ENCODE measurements around the gene SSU72.
"Not testable (repeated sequence)": the region's sequence is repeated elsewhere in the genome, so short reads cannot be mapped to it uniquely, and the experiment has no call there.

Gene SSU72

GRCh38 chr1:1529321-1529720, 45.3 kb downstream of the SSU72 start:
- no peak for TF ChIP-seq REST (IDR thresholded peaks at IDR 0.05; ENCODE audit: insufficient replicate concordance, low read depth)
- no peak for TF ChIP-seq CTCF (IDR thresholded peaks at IDR 0.05; ENCODE audit: insufficient read depth, low read length)
- no peak for TF ChIP-seq GABPA (IDR thresholded peaks at IDR 0.05; ENCODE audit: low read depth)
- TF ChIP-seq POLR2AphosphoS5 (IDR thresholded peaks at IDR 0.05; ENCODE audit: low read depth) = no peak
- TF ChIP-seq SPI1 (IDR thresholded peaks at IDR 0.05; ENCODE audit: borderline replicate concordance, low read depth) = no peak
- DNase-seq (ENCODE audit: low read depth in 1 of 2, low spot score in 1 of 2) = no peak
- Histone ChIP-seq H3K27ac (replicated peaks) (no peak overlapping the region), H3K4me3 (replicated peaks; ENCODE audit: insufficient read depth, low read length) (no peak overlapping the region), H3K27me3 (ENCODE audit: insufficient read depth, poor library complexity, severe bottlenecking) (no peaks in the 10 kb centered on the region)

GRCh38 chr1:1528301-1529267, 46.1 kb downstream of the SSU72 start:
- no peak for DNase-seq (ENCODE audit: low read depth in 1 of 2, low spot score in 1 of 2)
- TF ChIP-seq GABPA (IDR thresholded peaks at IDR 0.05; ENCODE audit: low read depth) = no peak
- TF ChIP-seq CTCF (IDR thresholded peaks at IDR 0.05; ENCODE audit: insufficient read depth, low read length) = no peak
- no peak for TF ChIP-seq POLR2AphosphoS5 (IDR thresholded peaks at IDR 0.05; ENCODE audit: low read depth)
- no peak for TF ChIP-seq SPI1 (IDR thresholded peaks at IDR 0.05; ENCODE audit: borderline replicate concordance, low read depth)
- Histone ChIP-seq H3K27ac (replicated peaks) (no peak overlapping the region), H3K27me3 (ENCODE audit: insufficient read depth, poor library complexity, severe bottlenecking) (no peaks in the 10 kb centered on the region), H3K4me3 (replicated peaks; ENCODE audit: insufficient read depth, low read length) (no peak overlapping the region)

- no peak overlapping the region for H3K27ac ChIP-seq (replicated peaks)
Observed at GRCh38 chr1:1527092-1527816, 47.4 kb downstream of the SSU72 start.

GRCh38 chr1:1526476-1526875, 48.2 kb downstream of the SSU72 start:
- not testable (repeated sequence) for H3K27me3 ChIP-seq (ENCODE audit: insufficient read depth, poor library complexity, severe bottlenecking); DNase-seq (ENCODE audit: low read depth in 1 of 2, low spot score in 1 of 2); H3K4me3 ChIP-seq (replicated peaks; ENCODE audit: insufficient read depth, low read length); H3K27ac ChIP-seq (replicated peaks)

More at GRCh38 chr1:1527092-1527816, 47.4 kb downstream of the SSU72 start:
- Histone ChIP-seq H3K4me3 (replicated peaks; ENCODE audit: insufficient read depth, low read length) (no peak overlapping the region), H3K27me3 (ENCODE audit: insufficient read depth, poor library complexity, severe bottlenecking) (no peaks in the 10 kb centered on the region)
- TF ChIP-seq SPI1 (IDR thresholded peaks at IDR 0.05; ENCODE audit: borderline replicate concordance, low read depth) = no peak
- TF ChIP-seq CTCF (IDR thresholded peaks at IDR 0.05; ENCODE audit: insufficient read depth, low read length) = no peak
- TF ChIP-seq REST (IDR thresholded peaks at IDR 0.05; ENCODE audit: insufficient replicate concordance, low read depth) = no peak
- TF ChIP-seq POLR2AphosphoS5 (IDR thresholded peaks at IDR 0.05; ENCODE audit: low read depth) = no peak
- TF ChIP-seq GABPA (IDR thresholded peaks at IDR 0.05; ENCODE audit: low read depth) = no peak
- no peak for DNase-seq (ENCODE audit: low read depth in 1 of 2, low spot score in 1 of 2)

GRCh38 chr1:1524750-1525383, 49.8 kb downstream of the SSU72 start:
- H3K27ac ChIP-seq (replicated peaks); DNase-seq (ENCODE audit: low read depth in 1 of 2, low spot score in 1 of 2); H3K4me3 ChIP-seq (replicated peaks; ENCODE audit: insufficient read depth, low read length); H3K27me3 ChIP-seq (ENCODE audit: insufficient read depth, poor library complexity, severe bottlenecking): not testable (repeated sequence)

GRCh38 chr1:1523651-1524050, 51.0 kb downstream of the SSU72 start:
- H3K4me3 ChIP-seq (replicated peaks; ENCODE audit: insufficient read depth, low read length); H3K27ac ChIP-seq (replicated peaks); H3K27me3 ChIP-seq (ENCODE audit: insufficient read depth, poor library complexity, severe bottlenecking); DNase-seq (ENCODE audit: low read depth in 1 of 2, low spot score in 1 of 2): not testable (repeated sequence)
